GM12891 (cell line): ENCODE data around the gene HAS3.

Experiments used
- PAX5 ChIP-seq: IDR thresholded peaks from 2 replicates; pipeline ENCODE4 v1.6.1; 2011; ENCODE audit warnings: low read length, moderate library complexity, mild to moderate bottlenecking; ENCODE audit not compliant: insufficient read depth, severe bottlenecking
- POLR2A ChIP-seq: IDR thresholded peaks from 2 replicates; pipeline ENCODE4 v1.6.1; 2011; ENCODE audit warnings: low read depth, low read length, control low read depth
- TAF1 ChIP-seq: IDR thresholded peaks from 2 replicates; pipeline ENCODE4 v1.6.1; 2011; ENCODE audit warnings: low read depth, low read length, control low read depth

DNA sequence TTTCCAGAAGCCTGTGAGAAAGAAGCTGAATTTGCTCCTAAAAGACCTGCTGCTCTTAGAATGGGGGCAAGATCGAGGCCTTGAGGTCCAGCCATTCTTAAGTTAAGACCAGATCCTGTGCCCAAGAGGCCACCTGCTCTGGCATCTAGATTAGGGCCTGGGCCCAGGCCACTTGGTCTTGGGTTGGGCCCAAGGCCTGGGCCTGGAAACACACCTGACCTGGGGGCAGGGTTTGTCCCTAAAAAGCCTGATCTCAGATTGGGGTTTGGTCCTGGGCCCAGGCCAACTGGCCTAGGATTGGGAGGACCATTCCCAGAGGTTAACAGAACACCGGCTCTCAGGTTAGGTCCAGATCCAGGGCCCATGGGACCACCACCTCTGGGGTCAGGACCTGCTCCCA, 14.1 kb downstream of the HAS3 start:
- no peak for TF ChIP-seq TAF1
- TF ChIP-seq PAX5: no peak
- no peak for TF ChIP-seq POLR2A
